SKM-1 (cell line): ENCODE results near the gene MCCC2.
A peak's percentile ranks its signal among the peaks of the same experiment; 100 is the strongest.
"Not testable (repeated sequence)": the region's sequence is repeated elsewhere in the genome, so short reads cannot be mapped to it uniquely, and the experiment has no call there.

Source experiments
- DNase-seq: peaks from one replicate; lab custom pipeline; 2025; ENCODE audit not compliant: unreplicated experiment; lab: John Stamatoyannopoulos, UW

The MCCC2 gene

GRCh38 chr5:71586941-71587765 is at the start of gene MCCC2:
Gene MCCC2 (plus strand): TSS chr5:71587340. CDS start chr5:71587426, 86 bp downstream.
- DNase-seq: peak; percentile 71

- no peak for DNase-seq
Measured at GRCh38 chr5:71537687-71538086, 49.5 kb upstream of the MCCC2 start.

GRCh38 chr5:71550885-71551284 is 36.3 kb upstream of the MCCC2 start:
- not testable (repeated sequence) for DNase-seq

- DNase-seq: not testable (repeated sequence)
Measured at GRCh38 chr5:71551582-71551981, 35.6 kb upstream of the MCCC2 start.

DNA sequence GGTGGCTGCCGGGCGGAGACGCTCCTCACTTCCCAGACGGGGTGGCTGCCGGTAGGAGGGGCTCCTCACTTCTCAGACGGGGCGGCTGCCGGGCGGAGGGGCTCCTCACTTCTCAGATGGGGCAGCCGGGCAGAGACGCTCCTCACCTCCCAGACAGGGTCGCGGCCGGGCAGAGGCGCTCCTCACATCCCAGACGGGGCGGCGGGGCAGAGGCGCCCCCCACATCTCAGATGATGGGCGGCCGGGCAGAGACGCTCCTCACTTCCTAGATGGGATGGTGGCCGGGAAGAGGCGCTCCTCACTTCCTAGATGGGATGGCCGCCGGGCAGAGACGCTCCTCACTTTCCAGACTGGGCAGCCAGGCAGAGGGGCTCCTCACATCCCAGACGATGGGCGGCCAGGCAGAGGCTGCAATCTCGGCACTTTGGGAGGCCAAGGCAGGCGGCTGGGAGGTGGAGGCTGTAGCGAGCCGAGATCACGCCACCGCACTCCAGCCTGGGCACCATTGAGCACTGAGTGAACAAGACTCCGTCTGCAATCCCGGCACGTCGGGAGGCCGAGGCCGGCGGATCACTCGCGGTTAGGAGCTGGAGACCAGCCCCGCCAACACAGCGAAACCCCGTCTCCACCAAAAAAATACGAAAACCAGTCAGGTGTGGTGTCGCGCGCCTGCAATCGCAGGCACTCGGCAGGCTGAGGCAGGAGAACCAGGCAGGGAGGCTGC is 35.0 kb upstream of the MCCC2 start:
- not testable (repeated sequence) for DNase-seq

DNA sequence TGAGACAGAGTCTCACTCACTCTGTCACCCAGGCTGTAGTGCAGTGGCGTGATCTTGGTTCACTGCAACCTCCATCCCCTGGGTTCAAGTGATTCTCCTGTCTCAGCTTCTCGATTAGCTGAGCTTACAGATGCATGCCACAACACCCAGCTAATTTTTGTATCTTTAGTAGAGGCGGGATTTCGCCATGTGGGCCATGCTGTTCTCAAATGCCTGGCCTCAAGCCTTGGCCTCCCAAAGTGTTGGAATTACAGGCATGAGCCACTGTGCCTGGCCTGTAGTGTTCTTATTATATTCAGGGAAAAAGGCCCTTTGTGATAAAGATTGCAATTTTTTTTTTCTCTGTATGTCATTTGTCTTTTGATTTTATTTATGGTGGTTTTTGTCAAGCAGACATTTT is 24.0 kb upstream of the MCCC2 start:
- DNase-seq: no peak

GRCh38 chr5:71564895-71565294 is 22.2 kb upstream of the MCCC2 start:
- DNase-seq: no peak

- DNase-seq: no peak
Measured at GRCh38 chr5:71569748-71570509, 17.2 kb upstream of the MCCC2 start.

DNA sequence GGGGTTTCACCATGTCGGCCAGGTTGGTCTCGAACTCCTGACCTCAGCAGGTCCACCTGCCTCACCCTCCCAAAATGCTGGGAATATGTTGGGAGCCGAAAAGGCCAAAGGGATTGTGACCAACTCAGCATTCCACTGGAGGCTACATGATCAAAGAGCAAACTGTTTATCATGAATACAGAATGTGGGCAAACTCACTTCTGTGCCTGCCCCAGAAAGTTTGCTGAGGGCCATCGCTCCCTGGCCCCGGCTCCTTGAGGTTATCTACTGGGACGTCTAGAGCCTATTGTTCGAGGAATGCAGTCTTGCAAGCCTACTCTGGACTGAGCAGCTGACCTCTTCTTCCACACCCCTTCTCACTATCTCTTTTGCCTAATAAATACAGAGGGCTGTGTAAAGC is 15.3 kb upstream of the MCCC2 start:
- DNase-seq: not testable (repeated sequence)

DNA sequence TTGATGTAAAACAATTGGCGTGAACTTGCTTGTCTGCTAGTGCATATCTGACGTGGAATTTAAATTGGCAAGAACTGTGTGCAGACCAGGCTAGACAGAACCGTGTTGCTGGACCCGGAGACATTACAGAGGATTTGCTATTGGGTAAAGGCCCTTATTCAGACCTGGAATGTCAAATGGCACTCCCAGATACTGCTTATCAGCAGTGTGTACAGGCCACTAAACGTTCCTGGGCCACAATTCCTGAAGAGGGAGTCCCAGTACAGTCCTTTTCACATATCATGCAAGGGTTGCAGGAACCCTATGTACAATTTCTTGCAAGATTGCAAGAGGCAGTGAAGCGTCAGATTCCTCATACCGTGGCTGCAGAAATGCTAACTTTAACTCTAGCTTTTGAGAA is 13.5 kb upstream of the MCCC2 start:
- DNase-seq: no peak

DNA sequence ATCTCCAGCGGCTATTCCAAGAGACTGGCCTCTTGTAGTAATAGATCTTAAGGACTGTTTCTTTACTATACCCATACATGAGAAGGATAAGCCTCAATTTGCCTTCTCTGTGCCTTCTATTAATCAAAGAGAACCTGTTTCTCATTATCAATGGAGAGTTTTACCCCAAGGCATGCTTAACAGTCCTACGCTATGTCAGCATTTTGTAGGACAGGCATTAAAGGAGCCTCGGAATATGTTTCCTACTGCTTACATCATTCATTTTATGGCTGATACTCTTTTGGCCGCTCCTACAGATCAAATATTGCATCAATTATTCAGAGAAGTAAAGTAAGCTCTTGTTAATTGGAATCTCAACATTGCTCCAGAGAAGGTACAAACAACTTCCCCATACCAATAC is 11.6 kb upstream of the MCCC2 start:
- DNase-seq: not testable (repeated sequence)

DNA sequence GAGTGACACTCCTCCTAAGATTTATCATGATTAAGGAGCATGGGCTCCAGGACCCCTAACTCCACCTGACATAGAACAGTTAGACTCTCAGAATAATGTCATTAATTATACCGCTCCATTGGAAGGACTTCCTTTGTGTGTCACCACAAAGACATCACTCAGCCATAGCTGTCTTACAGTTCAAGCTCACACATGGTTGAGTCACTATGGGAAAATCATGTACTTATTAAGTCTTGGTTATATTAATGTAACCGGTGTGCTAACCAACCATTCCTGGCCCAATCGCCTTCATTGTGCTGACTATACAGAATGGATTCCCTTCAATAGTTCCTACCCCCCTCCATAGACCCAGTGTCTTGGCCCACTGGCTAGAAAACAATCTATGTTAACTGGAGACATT is 10.9 kb upstream of the MCCC2 start:
- DNase-seq: no peak

- DNase-seq: not testable (repeated sequence)
Measured at GRCh38 chr5:71577839-71578238, 9.3 kb upstream of the MCCC2 start.

- no peak for DNase-seq
Measured at GRCh38 chr5:71582945-71583584, 4.1 kb upstream of the MCCC2 start.

- no peak for DNase-seq
Measured at GRCh38 chr5:71586052-71586940, 844 bp upstream of the MCCC2 start.

- DNase-seq: no peak
Measured at GRCh38 chr5:71587766-71588532, 809 bp downstream of the MCCC2 start.

- DNase-seq: no peak
Measured at GRCh38 chr5:71588533-71588885, 1.4 kb downstream of the MCCC2 start.

- DNase-seq: no peak
Measured at GRCh38 chr5:71589903-71590302, 2.8 kb downstream of the MCCC2 start.

- DNase-seq: no peak
Measured at GRCh38 chr5:71591100-71591499, 4.0 kb downstream of the MCCC2 start.
